Measurements from ENCODE around the gene THY1.

- TF ChIP-seq CTCF (optimal IDR thresholded peaks at IDR 0.05 in 1 of 3, IDR thresholded peaks at IDR 0.05 in 1 of 3, conservative IDR thresholded peaks at IDR 0.05 in 1 of 3; ENCODE audit: extremely low read depth in 1 of 3, insufficient read depth in 2 of 3, low read length in 3 of 3): no peak
- no peak for TF ChIP-seq EZH2 (IDR thresholded peaks at IDR 0.05; ENCODE audit: low read length)
Measured at GRCh38 chr11:119419834-119420492, 3.0 kb downstream of the THY1 start.

Measured in keratinocyte (primary cell).